K562 (cell line): ENCODE results near the gene PRRC2A. TPM values are rescaled to one million over a fixed set of nuclear protein-coding genes. Genes with fewer than 3 reads are reported as not detected.
A peak's percentile ranks its signal among the peaks of the same experiment; 100 is the strongest.

Experiments
- GTF2A2 ChIP-seq: IDR thresholded peaks from 2 replicates; pipeline ENCODE4 v1.6.1; 2016; ENCODE audit warnings: mild to moderate bottlenecking, missing genetic modification characterization, missing compliant biosample characterization
- HNRNPK ChIP-seq: fragments of 200-400 bp; formaldehyde crosslinking; IDR thresholded peaks from one replicate; pipeline ENCODE4 v1.6.1; 2018; ENCODE audit warnings: mild to moderate bottlenecking, low read depth, low read length; ENCODE audit not compliant: poor library complexity, severe bottlenecking
- JUN ChIP-seq, 2 experiments: sonication (generic) in 1 of 2; formaldehyde crosslinking in 1 of 2; IDR thresholded peaks; 2 replicates each; pipeline versions ENCODE4 v1.6.1 to v1.8.0; 2012 to 2022; ENCODE audit warnings: borderline replicate concordance in 2 of 2, mild to moderate bottlenecking in 2 of 2, improper control_type of control experiment in 1 of 2, low read depth in 1 of 2, low read length in 1 of 2, missing genetic modification reagents in 1 of 2
- PBX2 ChIP-seq, 2 experiments: IDR thresholded peaks in 1 of 2; conservative IDR thresholded peaks in 1 of 2; 2 replicates each; pipeline ENCODE4 v1.6.1; 2016; ENCODE audit warnings: low read depth in 2 of 2, mild to moderate bottlenecking in 1 of 2, missing compliant biosample characterization in 1 of 2, missing genetic modification characterization in 1 of 2, moderate library complexity in 1 of 2
- PHB2 ChIP-seq: fragments of 450-650 bp; IDR thresholded peaks from 2 replicates; pipeline ENCODE4 v1.6.1; 2017; ENCODE audit warnings: low read depth
- SAFB2 ChIP-seq: fragments of 200-400 bp; formaldehyde crosslinking; IDR thresholded peaks from 2 replicates; pipeline ENCODE4 v1.6.1; 2018; ENCODE audit warnings: borderline replicate concordance, low read length, low read depth, moderate library complexity; ENCODE audit not compliant: severe bottlenecking
- SIRT6 ChIP-seq: IDR thresholded peaks from one replicate; pipeline ENCODE4 v1.6.1; 2012; ENCODE audit warnings: low read depth, mild to moderate bottlenecking, control low read depth, inconsistent platforms, low read length, moderate library complexity
- SPI1 ChIP-seq: IDR thresholded peaks from 2 replicates; pipeline ENCODE4 v1.6.1; 2011; ENCODE audit warnings: low read depth, low read length, control low read depth, borderline replicate concordance
- ZBTB5 ChIP-seq: fragments of 450-650 bp; IDR thresholded peaks from 2 replicates; pipeline ENCODE4 v1.6.1; 2017; ENCODE audit warnings: antibody characterized with exemption
- ZNF212 ChIP-seq: fragments of 450-650 bp; formaldehyde crosslinking; IDR thresholded peaks from 2 replicates; pipeline ENCODE4 v1.4.0; 2020; ENCODE audit warnings: mild to moderate bottlenecking
- ZNF280B ChIP-seq: fragments of 250-450 bp; sonication (Bioruptor Pico); IDR thresholded peaks from 2 replicates; pipeline ENCODE4 v1.5.1; 2021; ENCODE audit warnings: mild to moderate bottlenecking
- ZNF445 ChIP-seq: fragments of 250-450 bp; sonication (Bioruptor Pico); IDR thresholded peaks from 2 replicates; pipeline ENCODE4 v1.4.0; 2020; ENCODE audit warnings: low read depth, mild to moderate bottlenecking, moderate library complexity
- polyA plus RNA-seq, 8 experiments: library from polyadenylated mRNA; depleted of rRNA in 4 of 8; stranded (reverse) in 5 of 8; unstranded in 3 of 8; fragments of >200 nt; fragmentation: Nextera tagmentation in 2 of 8; fragmentation: Illumina TruSeq in 1 of 8; extraction: Ambion mirVana in 2 of 8; extraction: Trizol in 1 of 8; gene quantifications; 2 replicates each; pipeline versions ENCODE4 v1.2.1 to v1.2.3, GENCODE V29; 2011 to 2014; ENCODE audit warnings: inconsistent platforms in 1 of 8, missing spikeins in 1 of 8
- total RNA-seq, 7 experiments: library from RNA; depleted of rRNA in 6 of 7; stranded (reverse); fragments of >200 nt in 6 of 7; fragmentation: Illumina TruSeq in 2 of 7; extraction: Trizol in 2 of 7; gene quantifications; 2 replicates each; pipeline versions ENCODE4 v1.2.1 to v1.2.3, GENCODE V29; 2011 to 2021; ENCODE audit warnings: low replicate concordance in 1 of 7
- TF ChIP-seq, protein P1 (sequence below): sonication (generic); formaldehyde crosslinking; IDR thresholded peaks from 2 replicates; pipeline ENCODE4 v1.4.0; 2020; ENCODE audit warnings: mild to moderate bottlenecking, missing genetic modification reagents
- TF ChIP-seq, protein P2 (sequence below): sonication (generic); IDR thresholded peaks from 2 replicates; pipeline ENCODE4 v1.6.1; 2016
- TF ChIP-seq, protein P3 (sequence below): sonication (generic); formaldehyde crosslinking; IDR thresholded peaks from 2 replicates; pipeline ENCODE4 v1.9.0; 2022; ENCODE audit warnings: mild to moderate bottlenecking, missing genetic modification reagents
- TF ChIP-seq, protein P4 (sequence below): fragments of 250-450 bp; sonication (Bioruptor Pico); IDR thresholded peaks from 2 replicates; pipeline ENCODE4 v1.9.0; 2021; ENCODE audit warnings: mild to moderate bottlenecking

The PRRC2A gene
- total and polyA plus RNA-seq, 9 of the 15 experiments (the other 6 are each of a cell fraction or from before 2014, with no cell fraction given), result 1.0 to 332 (median 63.0) TPM

DNA sequence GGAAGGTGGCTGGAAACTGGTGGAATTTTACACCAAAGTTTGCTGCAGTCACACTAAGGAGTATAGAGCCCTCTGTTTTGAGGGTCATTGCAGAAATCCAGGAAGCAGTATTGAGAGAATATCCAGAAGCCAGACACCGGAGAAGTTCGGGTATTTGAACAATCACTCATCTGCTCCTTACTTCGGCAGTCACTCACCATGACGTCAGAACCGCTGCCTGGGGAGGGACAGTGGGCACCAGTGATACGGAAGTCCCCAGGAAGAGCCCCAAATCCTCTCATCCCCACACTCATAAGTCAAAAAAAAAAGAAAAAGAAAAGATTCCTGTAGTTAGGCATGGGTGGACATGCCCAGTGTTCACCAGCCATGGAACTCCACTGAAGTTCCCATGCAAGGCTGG is 56.4 kb downstream of the PRRC2A start (continued):
- no peak for TF ChIP-seq ZBTB5
- TF ChIP-seq SIRT6, result no peak
- TF ChIP-seq, protein P1, sequence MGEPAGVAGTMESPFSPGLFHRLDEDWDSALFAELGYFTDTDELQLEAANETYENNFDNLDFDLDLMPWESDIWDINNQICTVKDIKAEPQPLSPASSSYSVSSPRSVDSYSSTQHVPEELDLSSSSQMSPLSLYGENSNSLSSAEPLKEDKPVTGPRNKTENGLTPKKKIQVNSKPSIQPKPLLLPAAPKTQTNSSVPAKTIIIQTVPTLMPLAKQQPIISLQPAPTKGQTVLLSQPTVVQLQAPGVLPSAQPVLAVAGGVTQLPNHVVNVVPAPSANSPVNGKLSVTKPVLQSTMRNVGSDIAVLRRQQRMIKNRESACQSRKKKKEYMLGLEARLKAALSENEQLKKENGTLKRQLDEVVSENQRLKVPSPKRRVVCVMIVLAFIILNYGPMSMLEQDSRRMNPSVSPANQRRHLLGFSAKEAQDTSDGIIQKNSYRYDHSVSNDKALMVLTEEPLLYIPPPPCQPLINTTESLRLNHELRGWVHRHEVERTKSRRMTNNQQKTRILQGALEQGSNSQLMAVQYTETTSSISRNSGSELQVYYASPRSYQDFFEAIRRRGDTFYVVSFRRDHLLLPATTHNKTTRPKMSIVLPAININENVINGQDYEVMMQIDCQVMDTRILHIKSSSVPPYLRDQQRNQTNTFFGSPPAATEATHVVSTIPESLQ (CRISPR knock-in tag), result 0 out of 2 replicates have a peak, but pooled peaks have one; percentile 9
- peak; percentile 42; the same call in 1 of the 2 replicates for TF ChIP-seq SPI1
- TF ChIP-seq, protein P2, sequence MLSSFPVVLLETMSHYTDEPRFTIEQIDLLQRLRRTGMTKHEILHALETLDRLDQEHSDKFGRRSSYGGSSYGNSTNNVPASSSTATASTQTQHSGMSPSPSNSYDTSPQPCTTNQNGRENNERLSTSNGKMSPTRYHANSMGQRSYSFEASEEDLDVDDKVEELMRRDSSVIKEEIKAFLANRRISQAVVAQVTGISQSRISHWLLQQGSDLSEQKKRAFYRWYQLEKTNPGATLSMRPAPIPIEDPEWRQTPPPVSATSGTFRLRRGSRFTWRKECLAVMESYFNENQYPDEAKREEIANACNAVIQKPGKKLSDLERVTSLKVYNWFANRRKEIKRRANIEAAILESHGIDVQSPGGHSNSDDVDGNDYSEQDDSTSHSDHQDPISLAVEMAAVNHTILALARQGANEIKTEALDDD, result no peak
- peak; percentile 55; the same call in 1 of the 2 replicates for TF ChIP-seq PBX2 (CRISPR knock-in tag; IDR thresholded peaks at IDR 0.05; ENCODE audit: low read depth)
- peak; percentile 90 for TF ChIP-seq PBX2 (tag; conservative IDR thresholded peaks at IDR 0.05; ENCODE audit: low read depth)
- no peak for TF ChIP-seq ZNF280B (CRISPR knock-in tag)
- 0 out of 2 replicates have a peak, but pooled peaks have one; percentile 37 for TF ChIP-seq ZNF445 (CRISPR knock-in tag)
- TF ChIP-seq, protein P3, sequence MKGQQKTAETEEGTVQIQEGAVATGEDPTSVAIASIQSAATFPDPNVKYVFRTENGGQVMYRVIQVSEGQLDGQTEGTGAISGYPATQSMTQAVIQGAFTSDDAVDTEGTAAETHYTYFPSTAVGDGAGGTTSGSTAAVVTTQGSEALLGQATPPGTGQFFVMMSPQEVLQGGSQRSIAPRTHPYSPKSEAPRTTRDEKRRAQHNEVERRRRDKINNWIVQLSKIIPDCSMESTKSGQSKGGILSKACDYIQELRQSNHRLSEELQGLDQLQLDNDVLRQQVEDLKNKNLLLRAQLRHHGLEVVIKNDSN (CRISPR knock-in tag), result no peak
- 0 out of 2 replicates have a peak, but pooled peaks have one; percentile 27 for TF ChIP-seq ZNF212 (CRISPR knock-in tag)
- TF ChIP-seq HNRNPK, result no peak
- TF ChIP-seq, protein P4, sequence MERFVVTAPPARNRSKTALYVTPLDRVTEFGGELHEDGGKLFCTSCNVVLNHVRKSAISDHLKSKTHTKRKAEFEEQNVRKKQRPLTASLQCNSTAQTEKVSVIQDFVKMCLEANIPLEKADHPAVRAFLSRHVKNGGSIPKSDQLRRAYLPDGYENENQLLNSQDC (CRISPR knock-in tag), result no peak
- no peak for TF ChIP-seq GTF2A2
- no peak for TF ChIP-seq SAFB2
- TF ChIP-seq JUN (IDR thresholded peaks at IDR 0.05; ENCODE audit: borderline replicate concordance, low read depth, low read length), result no peak; the same call in 1 of the 2 replicates
- no peak for TF ChIP-seq JUN (CRISPR knock-in tag; IDR thresholded peaks at IDR 0.05; ENCODE audit: borderline replicate concordance)
- TF ChIP-seq PHB2, result no peak
